ENCODE results near the gene LRRN4CL. TPM values are rescaled to one million over a fixed set of nuclear protein-coding genes. Genes with fewer than 3 reads are reported as not detected.

Gene LRRN4CL
- total RNA-seq, 1 donor = 6.9 TPM

DNA sequence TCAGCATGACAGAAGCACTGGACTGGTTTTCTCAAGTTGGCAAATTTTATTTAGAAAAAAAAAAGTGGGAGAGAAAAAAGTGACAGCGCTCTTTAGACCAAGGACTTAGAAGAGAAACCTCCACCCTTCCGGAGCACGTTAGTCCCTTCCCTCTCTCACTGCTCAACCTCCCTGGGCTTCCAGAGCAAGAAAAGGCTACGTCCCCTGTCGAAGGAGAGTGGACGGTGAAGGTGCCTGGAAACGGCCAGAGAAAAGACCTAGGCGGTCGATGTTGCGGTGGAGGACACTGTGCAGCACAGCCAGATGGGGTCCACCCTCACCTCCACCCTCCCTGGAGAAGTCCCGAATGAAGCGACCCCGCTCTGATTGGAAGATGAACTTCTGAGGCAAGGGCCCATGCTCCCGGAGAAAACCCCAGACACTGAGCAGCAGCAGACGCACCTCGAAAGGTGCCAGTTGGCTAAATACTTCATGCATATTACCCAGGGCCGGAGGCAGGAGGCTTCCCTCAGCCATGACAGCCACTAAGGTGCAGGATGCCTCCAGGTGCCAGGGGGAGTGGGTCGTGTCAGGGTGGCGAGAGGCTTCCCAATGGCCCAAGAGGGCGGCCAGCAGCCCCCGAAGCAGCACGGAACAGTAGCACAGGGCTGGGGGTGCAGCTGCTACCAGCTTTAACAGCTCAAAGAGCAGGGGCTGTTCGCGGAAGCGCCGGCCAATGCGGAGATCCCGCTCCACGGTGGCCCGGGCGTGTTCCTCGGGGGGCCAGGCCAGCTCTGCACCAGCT lies 42.3 kb downstream of the LRRN4CL start:
- no peak for DNase-seq (ENCODE audit: low read depth)
- TF ChIP-seq, protein P1, sequence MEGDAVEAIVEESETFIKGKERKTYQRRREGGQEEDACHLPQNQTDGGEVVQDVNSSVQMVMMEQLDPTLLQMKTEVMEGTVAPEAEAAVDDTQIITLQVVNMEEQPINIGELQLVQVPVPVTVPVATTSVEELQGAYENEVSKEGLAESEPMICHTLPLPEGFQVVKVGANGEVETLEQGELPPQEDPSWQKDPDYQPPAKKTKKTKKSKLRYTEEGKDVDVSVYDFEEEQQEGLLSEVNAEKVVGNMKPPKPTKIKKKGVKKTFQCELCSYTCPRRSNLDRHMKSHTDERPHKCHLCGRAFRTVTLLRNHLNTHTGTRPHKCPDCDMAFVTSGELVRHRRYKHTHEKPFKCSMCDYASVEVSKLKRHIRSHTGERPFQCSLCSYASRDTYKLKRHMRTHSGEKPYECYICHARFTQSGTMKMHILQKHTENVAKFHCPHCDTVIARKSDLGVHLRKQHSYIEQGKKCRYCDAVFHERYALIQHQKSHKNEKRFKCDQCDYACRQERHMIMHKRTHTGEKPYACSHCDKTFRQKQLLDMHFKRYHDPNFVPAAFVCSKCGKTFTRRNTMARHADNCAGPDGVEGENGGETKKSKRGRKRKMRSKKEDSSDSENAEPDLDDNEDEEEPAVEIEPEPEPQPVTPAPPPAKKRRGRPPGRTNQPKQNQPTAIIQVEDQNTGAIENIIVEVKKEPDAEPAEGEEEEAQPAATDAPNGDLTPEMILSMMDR (IDR thresholded peaks at IDR 0.05; ENCODE audit: insufficient read depth, low read depth, low read length) = no peak
- no peak overlapping the region for H3K4me3 ChIP-seq (ENCODE audit: low read depth, low read length)

DNA sequence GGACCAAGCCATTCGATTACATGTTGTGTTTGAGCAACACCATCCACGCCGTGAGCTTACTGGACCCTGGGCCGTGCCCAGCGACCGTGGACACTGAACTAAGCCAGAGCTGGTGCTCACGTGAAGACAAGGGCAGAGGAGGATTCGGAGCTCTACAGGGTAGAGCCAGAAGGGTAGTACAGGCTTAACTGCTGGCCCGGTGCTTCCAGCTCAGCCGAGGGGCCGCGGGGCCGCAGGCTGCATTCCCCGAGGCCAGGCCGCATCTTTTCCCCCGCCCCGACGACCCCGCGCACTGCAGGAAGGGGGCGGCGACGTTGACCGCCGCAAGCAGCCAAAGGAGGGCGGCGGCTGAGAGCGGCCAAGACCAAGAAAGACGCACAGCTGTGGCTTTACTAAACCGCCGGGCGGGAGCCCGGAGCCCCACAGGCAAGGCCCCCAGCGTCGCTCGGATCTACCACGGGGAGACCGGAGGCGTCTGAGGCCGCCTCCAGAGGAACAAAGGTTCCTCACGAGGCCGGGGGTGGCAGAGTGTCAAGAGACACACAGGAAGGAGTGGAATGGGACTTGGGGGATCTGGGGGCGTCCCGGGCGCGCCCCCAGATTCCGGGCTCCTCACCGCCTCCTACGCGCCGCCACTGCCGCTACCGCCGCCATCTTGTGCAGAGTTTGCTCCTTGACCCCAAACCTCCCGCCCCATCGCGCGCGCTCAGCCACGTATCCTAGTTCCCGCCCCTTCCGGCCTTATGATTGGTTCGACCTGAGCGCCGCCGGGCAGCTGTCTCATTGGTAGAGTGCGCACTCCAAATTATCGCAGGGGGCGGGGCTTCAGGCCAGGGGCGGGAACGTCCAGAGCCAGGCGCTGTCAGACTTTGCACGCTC lies 43.1 kb downstream of the LRRN4CL start, which contains the start of gene GANAB:
GANAB (minus strand) TSS at position 668 of the 879 bp plus-strand sequence; CDS start at position 654, 14 bp downstream.
- DNase-seq (ENCODE audit: low read depth) = peak; percentile 98
- TF ChIP-seq, protein P1 (IDR thresholded peaks at IDR 0.05; ENCODE audit: insufficient read depth, low read depth, low read length) = no peak
- peak within 1 kb of the TSS; percentile 96 for H3K4me3 ChIP-seq (ENCODE audit: low read depth, low read length)

DNA sequence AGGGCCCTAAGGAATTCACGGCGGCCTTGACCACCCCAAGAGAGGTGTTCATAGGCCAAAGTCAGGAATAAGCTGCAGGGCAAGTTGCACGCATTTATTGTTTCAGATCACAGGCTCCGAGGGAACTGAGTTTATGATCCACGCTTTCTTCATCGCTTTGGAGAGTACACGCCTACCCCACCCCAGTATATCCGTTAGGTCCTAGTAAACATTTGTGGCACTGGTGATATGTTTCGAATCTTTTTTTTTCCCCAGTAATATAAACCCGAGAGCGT lies 43.7 kb downstream of the LRRN4CL start:
- peak; percentile 19 for DNase-seq (ENCODE audit: low read depth)
- TF ChIP-seq, protein P1 (IDR thresholded peaks at IDR 0.05; ENCODE audit: insufficient read depth, low read depth, low read length) = no peak
- peak overlapping the region; percentile 96 for H3K4me3 ChIP-seq (ENCODE audit: low read depth, low read length)

DNA sequence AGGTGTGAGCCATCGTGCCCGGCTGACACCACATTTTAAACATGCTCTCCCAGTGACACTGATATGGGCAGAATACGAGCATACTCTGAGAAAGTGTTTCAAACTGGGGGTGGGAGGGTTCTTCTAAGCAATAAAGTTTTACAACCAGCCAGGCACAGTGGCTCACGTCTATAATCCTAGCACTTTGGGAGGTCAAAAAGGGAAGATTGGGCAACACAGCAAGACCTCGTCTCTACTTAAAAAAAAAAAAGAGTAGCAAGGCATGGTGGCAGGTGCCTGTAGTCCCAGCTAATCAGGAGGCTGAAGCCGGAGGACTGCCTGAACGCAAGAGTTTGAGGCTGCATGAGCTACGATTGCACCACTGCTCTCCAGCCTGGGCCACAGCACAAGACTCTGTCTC lies 45.1 kb downstream of the LRRN4CL start:
- DNase-seq (ENCODE audit: low read depth) = peak; percentile 72
- no peak overlapping the region for H3K4me3 ChIP-seq (ENCODE audit: low read depth, low read length)
- TF ChIP-seq, protein P1 (IDR thresholded peaks at IDR 0.05; ENCODE audit: insufficient read depth, low read depth, low read length) = no peak

Small RNAs within 50 kb of the gene (small RNA-seq; reads per million reads assigned to genes)
- gene SNORA57 = not detected

Other genes with a start within 250 kb of the LRRN4CL start
- gene AHNAK, start 142.7 kb downstream of the LRRN4CL start, total RNA-seq = 474 and 514 TPM in 2 replicates
- gene EEF1G, start 115.6 kb downstream of the LRRN4CL start, total RNA-seq = 876 and 1,014 TPM in 2 replicates
- 4.3 and 5.2 TPM in 2 replicates for gene TUT1, start 98.0 kb downstream of the LRRN4CL start, total RNA-seq
- 145 and 197 TPM in 2 replicates for gene MTA2, start 87.7 kb downstream of the LRRN4CL start, total RNA-seq
- gene EML3, start 76.8 kb downstream of the LRRN4CL start, total RNA-seq = 15.5 and 21.6 TPM in 2 replicates
- gene ROM1, start 76.3 kb downstream of the LRRN4CL start, total RNA-seq = 2.9 and 3.0 TPM in 2 replicates
- 35.4 and 36.3 TPM in 2 replicates for gene B3GAT3, start 67.5 kb downstream of the LRRN4CL start, total RNA-seq
- gene GANAB, start 42.9 kb downstream of the LRRN4CL start, total RNA-seq = 178 and 211 TPM in 2 replicates
- 20.7 and 21.6 TPM in 2 replicates for gene INTS5, start 36.2 kb downstream of the LRRN4CL start, total RNA-seq
- 23.7 and 27.7 TPM in 2 replicates for gene C11orf98, start 24.3 kb downstream of the LRRN4CL start, total RNA-seq
- 4.5 and 7.8 TPM in 2 replicates for gene CSKMT, start 24.2 kb downstream of the LRRN4CL start, total RNA-seq
- 6.5 and 10.0 TPM in 2 replicates for gene UQCC3, start 17.9 kb downstream of the LRRN4CL start, total RNA-seq
- gene LBHD1, start 17.3 kb downstream of the LRRN4CL start, total RNA-seq = 4.3 and 7.4 TPM in 2 replicates
- gene UBXN1, start 10.5 kb downstream of the LRRN4CL start, total RNA-seq = 52.7 and 108 TPM in 2 replicates
- 53.5 and 59.3 TPM in 2 replicates for gene BSCL2, start 17.9 kb upstream of the LRRN4CL start, total RNA-seq
- gene GNG3, start 18.1 kb upstream of the LRRN4CL start, total RNA-seq = not detected in 2 replicates
- gene HNRNPUL2, start 37.9 kb upstream of the LRRN4CL start, total RNA-seq = 15.5 and 17.3 TPM in 2 replicates
- gene TTC9C, start 39.0 kb upstream of the LRRN4CL start, total RNA-seq = 28.0 and 36.7 TPM in 2 replicates
- 12.9 and 13.4 TPM in 2 replicates for gene ZBTB3, start 64.6 kb upstream of the LRRN4CL start, total RNA-seq
- 45.8 and 55.7 TPM in 2 replicates for gene POLR2G, start 72.0 kb upstream of the LRRN4CL start, total RNA-seq
- 16.8 and 22.2 TPM in 2 replicates for gene TAF6L, start 81.9 kb upstream of the LRRN4CL start, total RNA-seq
- gene TMEM179B, start 97.9 kb upstream of the LRRN4CL start, total RNA-seq = 38.0 and 45.8 TPM in 2 replicates
- gene TMEM223, start 102.5 kb upstream of the LRRN4CL start, total RNA-seq = 14.5 and 14.7 TPM in 2 replicates
- 28.3 and 33.2 TPM in 2 replicates for gene NXF1, start 115.9 kb upstream of the LRRN4CL start, total RNA-seq
- gene STX5, start 142.5 kb upstream of the LRRN4CL start, total RNA-seq = 35.1 and 47.5 TPM in 2 replicates
- not detected in 2 replicates for gene TEX54, start 143.3 kb upstream of the LRRN4CL start, total RNA-seq
- gene WDR74, start 150.1 kb upstream of the LRRN4CL start, total RNA-seq = 36.1 and 39.7 TPM in 2 replicates
- gene SLC3A2, start 191.4 kb upstream of the LRRN4CL start, total RNA-seq = 117 and 190 TPM in 2 replicates
- gene CHRM1, start 231.8 kb upstream of the LRRN4CL start, total RNA-seq = not detected in 2 replicates